MM.1S (cell line): ENCODE results near the gene FAM118B.
A peak's percentile ranks its signal among the peaks of the same experiment; 100 is the strongest.

Source experiments
- CTCF ChIP-seq: fragments of 300-600 bp; sonication (generic); IDR thresholded peaks from 2 replicates; pipeline ENCODE4 v1.5.1; 2016; ENCODE audit warnings: antibody characterized with exemption, low read length, mixed read lengths
- EZH2 ChIP-seq: fragments of 300-600 bp; sonication (generic); optimal IDR thresholded peaks from 2 replicates; pipeline ENCODE3; 2017; ENCODE audit warnings: low read depth, mild to moderate bottlenecking, antibody characterized with exemption, low read length, mixed read lengths

GRCh38 chr11:126310200-126310991, 98.8 kb downstream of the FAM118B start:
- TF ChIP-seq CTCF (peak; percentile 87), EZH2 (no peak)
